Lower leg skin (tissue), 3 donors: ENCODE results near the gene CCDC81.

Source experiments
- CTCF ChIP-seq, 3 donors: fragments of 450-650 bp; IDR thresholded peaks; one replicate each; pipeline ENCODE4 v1.5.1; 2016; ENCODE audit warnings: antibody characterized with exemption in 3 of 3, mild to moderate bottlenecking in 3 of 3, moderate library complexity in 2 of 3
- POLR2A ChIP-seq, 2 donors: fragments of 450-650 bp; IDR thresholded peaks; one replicate each; pipeline ENCODE4 v1.6.1; 2016 to 2017; ENCODE audit warnings: antibody characterized with exemption in 2 of 2, mild to moderate bottlenecking in 1 of 2, moderate library complexity in 1 of 2

GRCh38 chr11:86372586-86372985 is 2.1 kb upstream of the CCDC81 start:
- TF ChIP-seq CTCF (IDR thresholded peaks at IDR 0.05) (no peak), POLR2A (IDR thresholded peaks at IDR 0.05) (no peak)
